ENCODE measurements around the gene NKAIN2.
"Not testable (repeated sequence)": the region's sequence is repeated elsewhere in the genome, so short reads cannot be mapped to it uniquely, and the experiment has no call there.

The NKAIN2 gene

GRCh38 chr6:124269733-124270132, 466.1 kb downstream of the NKAIN2 start:
- 96 to 97% methylated on average over 3 of the region's 3 CpGs for WGBS, 2 experiments
- no peaks in the 10 kb centered on the region for H3K27me3 ChIP-seq (ENCODE audit: control insufficient read depth, insufficient read depth, low read length, poor library complexity, severe bottlenecking)
- H3K4me1 ChIP-seq (ENCODE audit: control insufficient read depth, insufficient read depth, low read length), result no peaks in the 10 kb centered on the region
- no peak overlapping the region for H3K4me3 ChIP-seq (ENCODE audit: insufficient read depth, low read depth, low read length)
- no peaks in the 10 kb centered on the region for H3K9me3 ChIP-seq (ENCODE audit: control insufficient read depth, low read length)
- H3K36me3 ChIP-seq (ENCODE audit: control insufficient read depth, insufficient read depth, low read length), result no peaks in the 10 kb centered on the region
- no peak overlapping the region for H3K27ac ChIP-seq (ENCODE audit: insufficient read depth, low read depth, low read length, poor library complexity, severe bottlenecking)

GRCh38 chr6:124273701-124274100, 470.0 kb downstream of the NKAIN2 start:
- no peaks in the 10 kb centered on the region for H3K4me1 ChIP-seq (ENCODE audit: control insufficient read depth, insufficient read depth, low read length)
- WGBS, 2 experiments, result 100% methylated on average over 1 of the region's 1 CpG; no CpG with 5 or more reads in 1 of the 2 experiments

GRCh38 chr6:124282541-124282940, 478.9 kb downstream of the NKAIN2 start:
- H3K4me1 ChIP-seq (ENCODE audit: control insufficient read depth, insufficient read depth, low read length), result no peaks in the 10 kb centered on the region
- no peak overlapping the region for H3K27ac ChIP-seq (ENCODE audit: insufficient read depth, low read depth, low read length, poor library complexity, severe bottlenecking)
- H3K4me3 ChIP-seq (ENCODE audit: insufficient read depth, low read depth, low read length), result no peak overlapping the region
- no peaks in the 10 kb centered on the region for H3K36me3 ChIP-seq (ENCODE audit: control insufficient read depth, insufficient read depth, low read length)
- H3K9me3 ChIP-seq (ENCODE audit: control insufficient read depth, low read length), result no peaks in the 10 kb centered on the region
- WGBS, 2 experiments, result 88 to 97% methylated on average over 1 to 2 of the region's 2 CpGs
- no peaks in the 10 kb centered on the region for H3K27me3 ChIP-seq (ENCODE audit: control insufficient read depth, insufficient read depth, low read length, poor library complexity, severe bottlenecking)

More at GRCh38 chr6:124273701-124274100, 470.0 kb downstream of the NKAIN2 start:
- Histone ChIP-seq H3K27me3 (ENCODE audit: control insufficient read depth, insufficient read depth, low read length, poor library complexity, severe bottlenecking) (no peaks in the 10 kb centered on the region), H3K9me3 (ENCODE audit: control insufficient read depth, low read length) (no peaks in the 10 kb centered on the region), H3K4me3 (ENCODE audit: insufficient read depth, low read depth, low read length) (no peak overlapping the region), H3K27ac (ENCODE audit: insufficient read depth, low read depth, low read length, poor library complexity, severe bottlenecking) (no peak overlapping the region), H3K36me3 (ENCODE audit: control insufficient read depth, insufficient read depth, low read length) (no peaks in the 10 kb centered on the region)

- Histone ChIP-seq H3K4me1 (ENCODE audit: control insufficient read depth, insufficient read depth, low read length) (no peaks in the 10 kb centered on the region), H3K27me3 (ENCODE audit: control insufficient read depth, insufficient read depth, low read length, poor library complexity, severe bottlenecking) (no peaks in the 10 kb centered on the region), H3K27ac (ENCODE audit: insufficient read depth, low read depth, low read length, poor library complexity, severe bottlenecking) (no peak overlapping the region), H3K36me3 (ENCODE audit: control insufficient read depth, insufficient read depth, low read length) (no peaks in the 10 kb centered on the region), H3K9me3 (ENCODE audit: control insufficient read depth, low read length) (no peaks in the 10 kb centered on the region), H3K4me3 (ENCODE audit: insufficient read depth, low read depth, low read length) (no peak overlapping the region)
- 100% methylated on average over 1 of the region's 1 CpG; no CpG with 5 or more reads in 1 of the 2 experiments for WGBS, 2 experiments
These were observed 479.8 kb downstream of the NKAIN2 start for GRCh38 chr6:124283486-124283885.

GRCh38 chr6:124285146-124285545, 481.5 kb downstream of the NKAIN2 start:
- no peaks in the 10 kb centered on the region for H3K36me3 ChIP-seq (ENCODE audit: control insufficient read depth, insufficient read depth, low read length)
- H3K4me3 ChIP-seq (ENCODE audit: insufficient read depth, low read depth, low read length), result no peak overlapping the region
- WGBS, 2 experiments, result 88 to 92% methylated on average over 1 of the region's 1 CpG
- no peaks in the 10 kb centered on the region for H3K27me3 ChIP-seq (ENCODE audit: control insufficient read depth, insufficient read depth, low read length, poor library complexity, severe bottlenecking)
- H3K27ac ChIP-seq (ENCODE audit: insufficient read depth, low read depth, low read length, poor library complexity, severe bottlenecking), result no peak overlapping the region
- H3K9me3 ChIP-seq (ENCODE audit: control insufficient read depth, low read length), result no peaks in the 10 kb centered on the region
- H3K4me1 ChIP-seq (ENCODE audit: control insufficient read depth, insufficient read depth, low read length), result no peaks in the 10 kb centered on the region

- no peaks in the 10 kb centered on the region for H3K27me3 ChIP-seq (ENCODE audit: control insufficient read depth, insufficient read depth, low read length, poor library complexity, severe bottlenecking)
- WGBS, 2 experiments, result 93% methylated on average over 2 of the region's 2 CpGs; no CpG with 5 or more reads in 1 of the 2 experiments
- no peaks in the 10 kb centered on the region for H3K9me3 ChIP-seq (ENCODE audit: control insufficient read depth, low read length)
- H3K27ac ChIP-seq (ENCODE audit: insufficient read depth, low read depth, low read length, poor library complexity, severe bottlenecking), result no peak overlapping the region
- H3K36me3 ChIP-seq (ENCODE audit: control insufficient read depth, insufficient read depth, low read length), result no peaks in the 10 kb centered on the region
- H3K4me1 ChIP-seq (ENCODE audit: control insufficient read depth, insufficient read depth, low read length), result no peaks in the 10 kb centered on the region
- no peak overlapping the region for H3K4me3 ChIP-seq (ENCODE audit: insufficient read depth, low read depth, low read length)
These were observed 491.0 kb downstream of the NKAIN2 start for GRCh38 chr6:124294574-124295200.

- H3K4me3 ChIP-seq (ENCODE audit: insufficient read depth, low read depth, low read length), result no peak overlapping the region
- H3K36me3 ChIP-seq (ENCODE audit: control insufficient read depth, insufficient read depth, low read length), result no peaks in the 10 kb centered on the region
- no peaks in the 10 kb centered on the region for H3K4me1 ChIP-seq (ENCODE audit: control insufficient read depth, insufficient read depth, low read length)
- no peaks in the 10 kb centered on the region for H3K27me3 ChIP-seq (ENCODE audit: control insufficient read depth, insufficient read depth, low read length, poor library complexity, severe bottlenecking)
- no peak overlapping the region for H3K27ac ChIP-seq (ENCODE audit: insufficient read depth, low read depth, low read length, poor library complexity, severe bottlenecking)
- H3K9me3 ChIP-seq (ENCODE audit: control insufficient read depth, low read length), result no peaks in the 10 kb centered on the region
- 92% methylated on average over 6 of the region's 6 CpGs for WGBS, 2 experiments
These were observed 493.8 kb downstream of the NKAIN2 start for GRCh38 chr6:124297507-124297906.

GRCh38 chr6:124298730-124299129, 495.1 kb downstream of the NKAIN2 start:
- no peak overlapping the region for H3K27ac ChIP-seq (ENCODE audit: insufficient read depth, low read depth, low read length, poor library complexity, severe bottlenecking)
- 84% methylated on average over 1 of the region's 1 CpG; no CpG with 5 or more reads in 1 of the 2 experiments for WGBS, 2 experiments
- no peaks in the 10 kb centered on the region for H3K9me3 ChIP-seq (ENCODE audit: control insufficient read depth, low read length)
- H3K4me1 ChIP-seq (ENCODE audit: control insufficient read depth, insufficient read depth, low read length), result no peaks in the 10 kb centered on the region
- H3K27me3 ChIP-seq (ENCODE audit: control insufficient read depth, insufficient read depth, low read length, poor library complexity, severe bottlenecking), result no peaks in the 10 kb centered on the region
- H3K4me3 ChIP-seq (ENCODE audit: insufficient read depth, low read depth, low read length), result no peak overlapping the region
- no peaks in the 10 kb centered on the region for H3K36me3 ChIP-seq (ENCODE audit: control insufficient read depth, insufficient read depth, low read length)

GRCh38 chr6:124300907-124301306, 497.2 kb downstream of the NKAIN2 start:
- H3K27ac ChIP-seq (ENCODE audit: insufficient read depth, low read depth, low read length, poor library complexity, severe bottlenecking); H3K36me3 ChIP-seq (ENCODE audit: control insufficient read depth, insufficient read depth, low read length); H3K9me3 ChIP-seq (ENCODE audit: control insufficient read depth, low read length); H3K4me1 ChIP-seq (ENCODE audit: control insufficient read depth, insufficient read depth, low read length); H3K27me3 ChIP-seq (ENCODE audit: control insufficient read depth, insufficient read depth, low read length, poor library complexity, severe bottlenecking); H3K4me3 ChIP-seq (ENCODE audit: insufficient read depth, low read depth, low read length): not testable (repeated sequence)
- WGBS, 2 experiments, result 95 to 98% methylated on average over 2 of the region's 2 CpGs

- no peaks in the 10 kb centered on the region for H3K4me1 ChIP-seq (ENCODE audit: control insufficient read depth, insufficient read depth, low read length)
- 100% methylated on average over 1 of the region's 2 CpGs; no CpG with 5 or more reads in 1 of the 2 experiments for WGBS, 2 experiments
- H3K4me3 ChIP-seq (ENCODE audit: insufficient read depth, low read depth, low read length), result no peak overlapping the region
- no peak overlapping the region for H3K27ac ChIP-seq (ENCODE audit: insufficient read depth, low read depth, low read length, poor library complexity, severe bottlenecking)
- H3K36me3 ChIP-seq (ENCODE audit: control insufficient read depth, insufficient read depth, low read length), result no peaks in the 10 kb centered on the region
- H3K27me3 ChIP-seq (ENCODE audit: control insufficient read depth, insufficient read depth, low read length, poor library complexity, severe bottlenecking), result no peaks in the 10 kb centered on the region
- no peaks in the 10 kb centered on the region for H3K9me3 ChIP-seq (ENCODE audit: control insufficient read depth, low read length)
These were observed 500.3 kb downstream of the NKAIN2 start for GRCh38 chr6:124303971-124304370.

Data from ectodermal cell (in vitro differentiated cells).